GM12878 (cell line): ENCODE data around the gene COX10. TPM values are rescaled to one million over a fixed set of nuclear protein-coding genes. Genes with fewer than 3 reads are reported as not detected.

Experiments used
- ATAC-seq: fragments of 200-7000 bp; cut with Tn5 transposase; 3 replicates; pipeline ENCODE4 v1.9.1; 2020; ENCODE audit warnings: mild to moderate bottlenecking, moderate library complexity
- BruUV-seq: library from RNA; stranded (reverse); fragments of 400-500 nt; replicated peaks from 2 replicates; lab custom pipeline; 2021; lab: Mats Ljungman, UMichigan
- CTCF ChIA-PET: fragments of 300-600 bp; sonication (Branson Sonifier 250); formaldehyde crosslinking; extraction: SDS; loops from one replicate; lab custom pipeline; 2021; ENCODE audit warnings: inconsistent platforms; lab: Yijun Ruan, JAX
- POLR2A ChIA-PET: fragments of 350-600 bp; formaldehyde crosslinking; extraction: SDS; loops from one replicate; lab custom pipeline; 2021; ENCODE audit warnings: inconsistent platforms; lab: Charles Lee
- RAD21 ChIA-PET: fragments of 300-600 bp; sonication (Branson Sonifier 250); formaldehyde crosslinking; loops from one replicate; lab custom pipeline; 2023; ENCODE audit warnings: antibody characterized with exemption; ENCODE audit not compliant: unreplicated experiment; lab: Charles Lee
- SMC1A ChIA-PET: fragments of 300-600 bp; sonication (Branson Sonifier 250); formaldehyde crosslinking; loops from one replicate; lab custom pipeline; 2023; ENCODE audit not compliant: unreplicated experiment, uncharacterized antibody; lab: Charles Lee
- DNase-seq: peaks from one replicate; pipeline ENCODE4 v3.0.0-alpha.2; 2011; ENCODE audit warnings: low read depth, low spot score
- FAIRE-seq: peaks from 3 replicates; lab custom pipeline; 2011; peaks lifted over from hg19 to GRCh38; lab: Jason Lieb, UNC
- H2AFZ ChIP-seq: 2 replicates; pipeline ENCODE4 v1.6.0; 2011; ENCODE audit warnings: low read depth, low read length, control low read depth; ENCODE audit not compliant: control insufficient read depth
- H3K27ac ChIP-seq: 2 replicates; pipeline ENCODE4 v1.5.1; 2011; ENCODE audit warnings: control low read depth; ENCODE audit not compliant: control insufficient read depth, insufficient read depth
- H3K27me3 ChIP-seq, 2 experiments: replicated peaks in 1 of 2; 2 replicates each; pipeline versions ENCODE4 v1.6.0 to v1.6.1; 2011; ENCODE audit warnings: low read length in 1 of 2; ENCODE audit not compliant: control insufficient read depth in 2 of 2, insufficient read depth in 2 of 2
- H3K36me3 ChIP-seq, 2 experiments: 2 replicates each; pipeline ENCODE4 v1.5.1; 2011; ENCODE audit warnings: low read length in 1 of 2; ENCODE audit not compliant: control insufficient read depth in 2 of 2, insufficient read depth in 2 of 2
- H3K4me1 ChIP-seq: 2 replicates; pipeline ENCODE4 v1.6.1; 2011; ENCODE audit warnings: mild to moderate bottlenecking, low read length, moderate library complexity, mixed read lengths; ENCODE audit not compliant: control insufficient read depth, insufficient read depth
- H3K4me2 ChIP-seq: 2 replicates; pipeline ENCODE4 v1.6.0; 2011; ENCODE audit warnings: control low read depth; ENCODE audit not compliant: control insufficient read depth, insufficient read depth
- H3K4me3 ChIP-seq: fragments of 200-600 bp; sonication (generic); 2 replicates; pipeline ENCODE4 v1.5.1; 2016
- H3K79me2 ChIP-seq: 2 replicates; pipeline ENCODE4 v1.6.0; 2011; ENCODE audit warnings: low read length; ENCODE audit not compliant: control insufficient read depth, insufficient read depth
- H3K9ac ChIP-seq: 2 replicates; pipeline ENCODE4 v1.8.0; 2011; ENCODE audit warnings: low read length, control low read depth, mixed read lengths; ENCODE audit not compliant: control insufficient read depth, insufficient read depth
- H3K9me3 ChIP-seq: replicated peaks from 3 replicates; pipeline ENCODE4 v1.5.1; 2011; ENCODE audit warnings: mild to moderate bottlenecking, low read length; ENCODE audit not compliant: control insufficient read depth, insufficient read depth
- H4K20me1 ChIP-seq: 2 replicates; pipeline ENCODE4 v1.6.0; 2011; ENCODE audit not compliant: control insufficient read depth, insufficient read depth
- CREB1 ChIP-seq: IDR thresholded peaks from 2 replicates; pipeline ENCODE4 v1.6.1; 2012; ENCODE audit warnings: low read depth, mild to moderate bottlenecking, inconsistent platforms
- MAX ChIP-seq: IDR thresholded peaks from 2 replicates; pipeline ENCODE4 v1.6.1; 2012; ENCODE audit warnings: low read depth, low read length, improper control_type of control experiment
- MTA2 ChIP-seq: fragments of 450-650 bp; IDR thresholded peaks from 2 replicates; pipeline ENCODE4 v1.6.1; 2016; ENCODE audit warnings: low read depth, mild to moderate bottlenecking, moderate library complexity
- RELB ChIP-seq: fragments of 450-650 bp; IDR thresholded peaks from 2 replicates; pipeline ENCODE4 v1.6.1; 2017; ENCODE audit warnings: low read depth, mild to moderate bottlenecking, moderate library complexity
- WGBS: methylation state at CpG from one replicate; pipeline ENCODE4 v1.1.6; 2016; ENCODE audit warnings: low lambda C conversion rate; ENCODE audit not compliant: insufficient replicate concordance, insufficient coverage; ENCODE audit errors: missing lambda C conversion rate; 5-methylcytosine and 5-hydroxymethylcytosine counted together
- in situ Hi-C: fragments of 300-500 bp; cut with MboI; formaldehyde crosslinking; loops from 9 replicates; pipeline ENCODE4 v1.14.3; 2018; ENCODE audit warnings: mixed read lengths
- intact Hi-C: fragments of 100-400 bp; cut with micrococcal nuclease; formaldehyde crosslinking; loops from one replicate; pipeline ENCODE4 v1.14.2; 2022; ENCODE audit not compliant: unreplicated experiment
- polyA plus RNA-seq, 11 experiments: library from polyadenylated mRNA; depleted of rRNA in 4 of 11; unstranded in 6 of 11; stranded (reverse) in 5 of 11; fragments of >200 nt; fragmentation: Nextera tagmentation in 4 of 11; fragmentation: Illumina TruSeq in 1 of 11; extraction: Ambion mirVana in 4 of 11; extraction: Trizol in 1 of 11; gene quantifications; 1 replicate in 1 of 11; 2 replicates in 10 of 11; pipeline versions ENCODE4 v1.2.1 to v1.2.3, GENCODE V29; 2011 to 2016; ENCODE audit warnings: inconsistent platforms in 2 of 11, missing spikeins in 2 of 11, low read depth in 1 of 11
- total RNA-seq, 4 experiments: library from RNA; depleted of rRNA in 3 of 4; stranded (reverse); fragments of >200 nt in 3 of 4; fragmentation: Illumina TruSeq in 1 of 4; extraction: Trizol in 1 of 4; gene quantifications; 2 replicates each; pipeline versions ENCODE4 v1.2.1 to v1.2.3, GENCODE V29; 2013 to 2021

Gene COX10
- total and polyA plus RNA-seq, 10 of the 15 experiments (the other 5 are each of a cell fraction or from before 2014, with no cell fraction given) = 9.6 to 29.4 (median 21.3) TPM

- ChIA-PET POLR2A (interaction anchor here (0.7 kb wide), 1 partner anchor 20 kb away, joined by 3 read pairs; no protein-coding TSS in a partner anchor), RAD21 (interaction anchor here (1.1 kb wide), 1 partner anchor 14 kb away, joined by 3 read pairs; no protein-coding TSS in a partner anchor), CTCF (no interaction called here), SMC1A (no interaction called here)
- H2AFZ ChIP-seq = no peak overlapping the region
- no peaks in the 10 kb centered on the region for H3K36me3 ChIP-seq
- no peaks in the 10 kb centered on the region for H4K20me1 ChIP-seq
- H3K4me2 ChIP-seq = no peak overlapping the region
- no peaks in the 10 kb centered on the region for H3K9me3 ChIP-seq
- no peak overlapping the region for H3K9ac ChIP-seq
- H3K4me3 ChIP-seq = no peak overlapping the region
- in situ Hi-C loops = no loop called here
- FAIRE-seq = no peak
- no peak for TF ChIP-seq CREB1
- BruUV-seq = no TSS peak
- no peak for ATAC-seq
- H3K27me3 ChIP-seq = no peaks in the 10 kb centered on the region
- no peak overlapping the region for H3K27ac ChIP-seq
- intact Hi-C loops = no loop called here
- no peak for DNase-seq
- no peaks in the 10 kb centered on the region for H3K4me1 ChIP-seq
- 97% methylated on average over 7 of the region's 7 CpGs for WGBS
- no peaks in the 10 kb centered on the region for H3K79me2 ChIP-seq
Observed at GRCh38 chr17:14138649-14139048, 69.3 kb downstream of the COX10 start.

- ChIA-PET POLR2A (no interaction called here), SMC1A (interaction anchor here (0.8 to 1.0 kb wide), 2 partner anchors 11 kb away, joined by 3 to 4 read pairs; no protein-coding TSS in a partner anchor), RAD21 (no interaction called here), CTCF (no interaction called here)
- DNase-seq (no peak), ATAC-seq (no peak), FAIRE-seq (no peak)
- H3K79me2 ChIP-seq = no peaks in the 10 kb centered on the region
- H3K4me1 ChIP-seq = no peaks in the 10 kb centered on the region
- no peak overlapping the region for H3K4me2 ChIP-seq
- BruUV-seq = no TSS peak
- no peak overlapping the region for H3K9ac ChIP-seq
- no peak overlapping the region for H2AFZ ChIP-seq
- no peaks in the 10 kb centered on the region for H4K20me1 ChIP-seq
- no peak overlapping the region for H3K27ac ChIP-seq
- WGBS = 100% methylated on average over 3 of the region's 3 CpGs
- intact Hi-C loops = no loop called here
- H3K36me3 ChIP-seq = no peaks in the 10 kb centered on the region
- no peak for TF ChIP-seq RELB
- TF ChIP-seq MAX = no peak
- TF ChIP-seq MTA2 = no peak
- in situ Hi-C loops = no loop called here
- H3K27me3 ChIP-seq = no peaks in the 10 kb centered on the region
- H3K4me3 ChIP-seq = no peak overlapping the region
- no peaks in the 10 kb centered on the region; the same call in 2 of the 3 replicates for H3K9me3 ChIP-seq
Observed at GRCh38 chr17:14143688-14144087, 74.4 kb downstream of the COX10 start.
